Activated B cell treated with CpG ODN at 0.5 μM for 24 hours (primary cell): Measurements from ENCODE around the gene SCP2. TPM values are rescaled to one million over a fixed set of nuclear protein-coding genes. Genes with fewer than 3 reads are reported as not detected.
"Not testable (repeated sequence)": the region's sequence is repeated elsewhere in the genome, so short reads cannot be mapped to it uniquely, and the experiment has no call there.

Experiments
- ATAC-seq: fragments of 200-7000 bp; cut with Tn5 transposase; one replicate; pipeline ENCODE4 v1.10.0; 2021; ENCODE audit warnings: low read depth, mild to moderate bottlenecking, moderate library complexity
- CTCF ChIA-PET: fragments of 350-600 bp; sonication (Branson Sonifier 250); formaldehyde crosslinking; loops from one replicate; lab custom pipeline; 2021; ENCODE audit warnings: antibody characterized with exemption; lab: Charles Lee
- POLR2A ChIA-PET: fragments of 350-600 bp; sonication (Branson Sonifier 250); formaldehyde crosslinking; loops from one replicate; lab custom pipeline; 2021; ENCODE audit warnings: antibody characterized with exemption; lab: Charles Lee
- DNase-seq: peaks from one replicate; pipeline ENCODE4 v3.0.0; 2022
- H3K27ac Mint-ChIP-seq: one replicate; pipeline ENCODE4 v1.8.0; 2020; ENCODE audit warnings: mixed read lengths
- H3K27me3 Mint-ChIP-seq: one replicate; pipeline ENCODE4 v1.8.0; 2021; ENCODE audit warnings: mixed read lengths
- H3K36me3 Mint-ChIP-seq: one replicate; pipeline ENCODE4 v1.8.0; 2021; ENCODE audit warnings: low read depth, mixed read lengths
- H3K4me1 Mint-ChIP-seq: one replicate; pipeline ENCODE4 v1.8.0; 2021; ENCODE audit warnings: mixed read lengths
- H3K4me3 Mint-ChIP-seq: one replicate; pipeline ENCODE4 v1.8.0; 2020; ENCODE audit warnings: mild to moderate bottlenecking, mixed read lengths
- H3K9me3 Mint-ChIP-seq: one replicate; pipeline ENCODE4 v1.8.0; 2020; ENCODE audit warnings: mixed read lengths
- intact Hi-C: fragments of 100-400 bp; cut with micrococcal nuclease; formaldehyde crosslinking; loops from one replicate; pipeline ENCODE4 v1.15.1; 2024
- total RNA-seq: library from RNA; stranded (reverse); gene quantifications from 2 replicates; pipeline ENCODE4 v1.2.3, GENCODE V29; 2022
- TF ChIP-seq, protein P1 (sequence below): fragments of 200-600 bp; IDR thresholded peaks from one replicate; pipeline ENCODE4 v1.8.0; 2022; ENCODE audit warnings: antibody characterized with exemption, mild to moderate bottlenecking

The SCP2 gene
- total RNA-seq, 1 donor from 2014 or later: 72.2 TPM

DNA sequence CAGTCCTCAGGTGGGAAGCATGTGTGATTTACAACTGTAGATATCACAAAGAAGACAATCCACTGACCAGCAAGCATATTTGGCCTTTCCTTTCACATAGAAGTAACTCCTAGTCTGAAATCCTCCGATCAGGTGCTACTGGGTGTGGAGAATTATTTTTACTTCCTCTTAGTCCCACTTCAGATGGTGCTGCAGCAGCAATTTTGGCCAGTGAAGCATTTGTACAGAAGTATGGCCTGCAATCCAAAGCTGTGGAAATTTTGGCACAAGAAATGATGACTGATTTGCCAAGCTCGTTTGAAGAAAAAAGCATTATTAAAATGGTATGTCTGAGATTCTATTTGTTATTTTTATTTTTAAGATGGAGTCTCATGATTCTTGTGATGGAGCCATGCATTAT, 51.0 kb downstream of the SCP2 start:
- no peaks in the 10 kb centered on the region for H3K4me1 Mint-ChIP-seq
- DNase-seq: no peak

DNA sequence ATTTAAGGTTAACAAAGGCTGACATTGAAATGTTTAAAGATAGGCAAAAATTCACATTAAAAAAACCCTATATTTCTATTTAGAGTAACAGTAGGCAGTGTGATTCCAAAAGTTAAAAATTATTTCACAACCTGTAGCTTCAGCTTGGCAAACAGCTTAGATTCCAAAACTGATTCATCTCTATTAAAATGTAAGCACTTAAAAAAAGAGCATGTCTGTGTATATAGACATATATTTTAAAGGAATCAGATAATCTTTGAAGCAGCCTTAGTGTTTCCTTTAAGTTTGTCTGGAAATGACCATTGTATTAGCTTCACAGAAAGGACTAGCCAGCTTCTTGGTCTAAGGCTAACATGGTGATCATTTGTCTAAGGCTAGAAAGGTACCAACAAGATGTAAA, 65.7 kb downstream of the SCP2 start:
- H3K27ac Mint-ChIP-seq, intact Hi-C loops, H3K4me1 Mint-ChIP-seq, H3K36me3 Mint-ChIP-seq, CTCF ChIA-PET, DNase-seq, H3K4me3 Mint-ChIP-seq, POLR2A ChIA-PET, H3K9me3 Mint-ChIP-seq, H3K27me3 Mint-ChIP-seq, ATAC-seq: not testable (repeated sequence)

More for the DNA sequence above, 51.0 kb downstream of the SCP2 start:
- Mint-ChIP-seq H3K36me3 (peaks cover 26% of the 10 kb centered on the region), H3K4me3 (no peak overlapping the region), H3K27me3 (no peaks in the 10 kb centered on the region), H3K9me3 (peaks cover 3% of the 10 kb centered on the region), H3K27ac (no peak overlapping the region)
- ChIA-PET POLR2A (no interaction called here), CTCF (no interaction called here)
- no peak for ATAC-seq
- intact Hi-C loops: no loop called here
- TF ChIP-seq, protein P1, sequence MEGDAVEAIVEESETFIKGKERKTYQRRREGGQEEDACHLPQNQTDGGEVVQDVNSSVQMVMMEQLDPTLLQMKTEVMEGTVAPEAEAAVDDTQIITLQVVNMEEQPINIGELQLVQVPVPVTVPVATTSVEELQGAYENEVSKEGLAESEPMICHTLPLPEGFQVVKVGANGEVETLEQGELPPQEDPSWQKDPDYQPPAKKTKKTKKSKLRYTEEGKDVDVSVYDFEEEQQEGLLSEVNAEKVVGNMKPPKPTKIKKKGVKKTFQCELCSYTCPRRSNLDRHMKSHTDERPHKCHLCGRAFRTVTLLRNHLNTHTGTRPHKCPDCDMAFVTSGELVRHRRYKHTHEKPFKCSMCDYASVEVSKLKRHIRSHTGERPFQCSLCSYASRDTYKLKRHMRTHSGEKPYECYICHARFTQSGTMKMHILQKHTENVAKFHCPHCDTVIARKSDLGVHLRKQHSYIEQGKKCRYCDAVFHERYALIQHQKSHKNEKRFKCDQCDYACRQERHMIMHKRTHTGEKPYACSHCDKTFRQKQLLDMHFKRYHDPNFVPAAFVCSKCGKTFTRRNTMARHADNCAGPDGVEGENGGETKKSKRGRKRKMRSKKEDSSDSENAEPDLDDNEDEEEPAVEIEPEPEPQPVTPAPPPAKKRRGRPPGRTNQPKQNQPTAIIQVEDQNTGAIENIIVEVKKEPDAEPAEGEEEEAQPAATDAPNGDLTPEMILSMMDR: no peak

DNA sequence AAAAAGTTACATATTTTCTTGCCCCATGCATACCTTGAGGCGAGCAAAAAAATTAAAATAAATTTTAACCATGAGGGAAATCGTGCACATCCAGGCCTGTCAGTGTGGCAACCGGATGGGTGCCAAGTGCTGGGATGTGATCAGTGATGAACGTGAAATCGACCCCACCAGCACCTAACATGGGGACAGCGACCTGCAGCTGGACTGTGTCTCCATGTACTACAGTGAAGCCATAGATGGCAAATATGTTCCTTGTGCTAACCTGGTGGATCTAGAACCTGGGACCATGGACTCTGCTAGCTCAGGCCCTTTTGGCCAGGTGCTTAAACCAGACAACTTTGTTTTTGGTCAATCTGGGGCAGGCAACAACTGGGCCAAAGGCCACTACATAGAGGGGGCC, 67.6 kb downstream of the SCP2 start:
- Mint-ChIP-seq H3K9me3 (no peaks in the 10 kb centered on the region), H3K4me1 (no peaks in the 10 kb centered on the region), H3K27ac (no peak overlapping the region), H3K27me3 (peaks cover 2% of the 10 kb centered on the region), H3K36me3 (peaks cover 3% of the 10 kb centered on the region), H3K4me3 (no peak overlapping the region)
- no peak for DNase-seq
- POLR2A ChIA-PET: no interaction called here
- CTCF ChIA-PET: no interaction called here
- no peak for ATAC-seq
- intact Hi-C loops: no loop called here
- TF ChIP-seq, protein P1: no peak

DNA sequence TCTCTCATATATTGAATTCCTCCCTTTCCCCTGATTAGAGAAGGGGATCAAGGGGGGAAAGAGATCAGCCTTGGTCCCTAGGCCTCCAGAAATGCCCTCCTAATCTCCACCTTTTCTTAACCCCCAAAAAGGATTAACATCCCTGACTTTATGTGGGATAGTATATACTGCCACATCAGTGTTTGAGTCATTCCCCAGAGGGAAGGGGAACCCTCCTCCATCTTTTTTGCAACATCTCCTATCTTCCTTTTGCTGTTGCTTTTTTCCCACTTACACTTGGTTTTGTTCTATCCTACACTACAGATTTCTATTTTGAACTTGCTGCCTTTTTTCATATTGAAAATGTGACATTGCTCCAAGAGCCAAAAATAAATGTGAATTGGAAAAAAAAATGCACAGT, 69.6 kb downstream of the SCP2 start:
- no peak for ATAC-seq
- POLR2A ChIA-PET: no interaction called here
- Mint-ChIP-seq H3K9me3 (no peaks in the 10 kb centered on the region), H3K27ac (no peak overlapping the region), H3K4me1 (no peaks in the 10 kb centered on the region), H3K36me3 (peaks cover 3% of the 10 kb centered on the region), H3K4me3 (no peak overlapping the region), H3K27me3 (peaks cover 2% of the 10 kb centered on the region)
- intact Hi-C loops: no loop called here
- DNase-seq: no peak
- TF ChIP-seq, protein P1: no peak
- CTCF ChIA-PET: no interaction called here

DNA sequence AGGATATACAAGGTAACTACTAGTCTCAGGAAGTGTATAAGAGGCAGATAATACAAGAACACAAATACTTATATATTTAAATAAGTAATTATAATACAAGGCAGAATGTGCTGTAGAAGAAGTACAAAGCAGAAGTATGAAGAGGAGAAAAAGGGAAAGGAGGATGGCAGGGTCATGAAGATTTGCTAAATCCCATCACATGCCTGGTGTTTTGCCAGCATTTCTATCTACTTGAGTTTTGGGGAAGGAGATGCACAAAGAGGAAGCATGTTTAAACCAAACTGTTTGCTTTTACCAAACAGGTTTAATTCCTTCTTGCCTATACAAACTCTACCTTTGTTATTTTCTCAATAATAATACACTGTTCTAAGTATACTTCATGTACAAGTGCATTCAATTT, 74.1 kb downstream of the SCP2 start:
- Mint-ChIP-seq H3K4me1 (no peaks in the 10 kb centered on the region), H3K36me3 (no peaks in the 10 kb centered on the region), H3K27me3 (peaks cover 7% of the 10 kb centered on the region), H3K4me3 (no peak overlapping the region), H3K9me3 (no peaks in the 10 kb centered on the region), H3K27ac (no peak overlapping the region)
- POLR2A ChIA-PET: no interaction called here
- DNase-seq: no peak
- TF ChIP-seq, protein P1: no peak
- intact Hi-C loops: no loop called here
- CTCF ChIA-PET: no interaction called here
- no peak for ATAC-seq

DNA sequence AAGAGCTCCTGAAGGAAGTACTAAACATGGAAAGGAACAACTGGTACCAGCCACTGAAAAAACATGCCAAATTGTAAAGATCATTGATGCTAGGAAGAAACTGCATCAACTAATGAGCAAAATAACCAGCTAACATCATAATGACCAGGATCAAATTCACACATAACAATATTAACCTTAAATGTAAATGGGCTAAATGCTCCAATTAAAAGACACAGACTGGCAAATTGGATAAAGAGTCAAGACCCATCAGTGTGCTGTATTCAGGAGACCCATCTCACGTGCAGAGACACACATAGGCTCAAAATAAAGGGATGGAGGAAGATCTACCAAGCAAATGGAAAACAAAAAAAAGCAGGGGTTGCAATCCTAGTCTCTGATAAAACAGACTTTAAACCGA, 79.5 kb downstream of the SCP2 start:
- H3K27me3 Mint-ChIP-seq, H3K36me3 Mint-ChIP-seq, POLR2A ChIA-PET, DNase-seq, intact Hi-C loops, H3K9me3 Mint-ChIP-seq, CTCF ChIA-PET, ATAC-seq, H3K27ac Mint-ChIP-seq, H3K4me3 Mint-ChIP-seq, H3K4me1 Mint-ChIP-seq: not testable (repeated sequence)

DNA sequence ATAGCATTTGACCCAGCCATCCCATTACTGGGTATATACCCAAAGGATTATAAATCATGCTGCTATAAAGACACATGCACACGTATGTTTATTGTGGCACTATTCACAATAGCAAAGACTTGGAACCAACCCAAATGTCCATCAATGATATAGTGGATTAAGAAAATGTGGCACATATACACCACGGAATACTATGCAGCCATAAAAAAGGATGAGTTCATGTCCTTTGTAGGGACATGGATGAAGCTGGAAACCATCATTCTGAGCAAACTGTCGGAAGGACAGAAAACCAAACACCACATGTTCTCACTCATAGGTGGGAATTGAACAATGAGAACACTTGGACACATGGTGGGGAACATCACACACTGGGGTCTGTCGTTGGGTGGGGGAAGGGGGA, 83.2 kb downstream of the SCP2 start:
- ATAC-seq: not testable (repeated sequence)
- intact Hi-C loops: loop anchor here (5.0 to 10.0 kb wide), 4 partner anchors 185 to 1135 kb away; partner anchors contain the start of genes CC2D1B, CPT2 and NRDC

More for the DNA sequence above, 83.2 kb downstream of the SCP2 start:
- DNase-seq, H3K27ac Mint-ChIP-seq, CTCF ChIA-PET, H3K4me3 Mint-ChIP-seq, POLR2A ChIA-PET, H3K27me3 Mint-ChIP-seq, H3K9me3 Mint-ChIP-seq, H3K36me3 Mint-ChIP-seq: not testable (repeated sequence)
- H3K4me1 Mint-ChIP-seq: peaks cover 11% of the 10 kb centered on the region
